Gastrocnemius medialis (tissue), 4 donors: ENCODE measurements around the gene PAQR6. TPM values are rescaled to one million over a fixed set of nuclear protein-coding genes. Genes with fewer than 3 reads are reported as not detected.

Source experiments
- ATAC-seq, 2 donors: fragments of 150-250 bp; one replicate each; pipeline ENCODE4 v1.9.1; 2016
- DNase-seq, 2 donors: peaks; one replicate each; pipeline ENCODE4 v3.0.0-alpha.2; 2019
- H3K27ac ChIP-seq, 4 donors: fragments of 200-600 bp; sonication (generic); 1 replicate in 1 of 4; 2 replicates in 3 of 4; pipeline ENCODE4 v1.5.1; 2016 to 2018; ENCODE audit warnings: mild to moderate bottlenecking in 2 of 4, moderate library complexity in 1 of 4
- H3K27me3 ChIP-seq, 3 donors: fragments of 200-600 bp; sonication (generic) in 2 of 3; 1 replicate in 1 of 3; 2 replicates in 2 of 3; pipeline versions ENCODE4 v1.5.1 to v1.6.0; 2016 to 2019; ENCODE audit warnings: mild to moderate bottlenecking in 1 of 3, moderate library complexity in 1 of 3
- H3K36me3 ChIP-seq, 2 donors: fragments of 200-600 bp; sonication (generic) in 1 of 2; one replicate each; pipeline ENCODE4 v1.5.1; 2017 to 2018
- H3K4me1 ChIP-seq, 2 donors: fragments of 200-600 bp; sonication (generic) in 1 of 2; one replicate each; pipeline ENCODE4 v1.5.1; 2016 to 2017; ENCODE audit warnings: mild to moderate bottlenecking in 2 of 2
- H3K4me3 ChIP-seq, 4 donors: fragments of 200-600 bp; sonication (generic) in 3 of 4; 1 replicate in 1 of 4; 2 replicates in 3 of 4; pipeline ENCODE4 v1.5.1; 2016 to 2019; ENCODE audit warnings: mild to moderate bottlenecking in 2 of 4
- H3K9me3 ChIP-seq, 3 donors: fragments of 200-600 bp; sonication (generic) in 2 of 3; 1 replicate in 1 of 3; 2 replicates in 2 of 3; pipeline ENCODE4 v1.5.1; 2016 to 2019
- POLR2A ChIP-seq, 2 donors: fragments of 450-650 bp; IDR thresholded peaks; one replicate each; pipeline ENCODE4 v1.6.1; 2017; ENCODE audit warnings: antibody characterized with exemption in 2 of 2, mild to moderate bottlenecking in 2 of 2, moderate library complexity in 2 of 2
- in situ Hi-C, 4 donors: fragments of 200-750 bp; cut with MboI; loops; one replicate each; pipeline versions ENCODE4 v1.15.0 to v1.8.0; 2017; ENCODE audit warnings: low sequenced_read_pairs in 4 of 4
- intact Hi-C: fragments of 100-400 bp; cut with DNase I; formaldehyde crosslinking; loops from one replicate; pipeline ENCODE4 v1.15.1; 2023; ENCODE audit warnings: low total_unique reads
- total RNA-seq, 4 donors: library from RNA; depleted of rRNA; stranded (reverse); fragments of >200 nt; gene quantifications; one replicate each; pipeline versions ENCODE4 v1.1.0 to v1.2.3, GENCODE V29; 2016
- TF ChIP-seq, protein P1 (sequence below), 5 experiments: fragments of 450-650 bp in 3 of 5; fragments of 200-600 bp in 2 of 5; sonication (generic) in 2 of 5; IDR thresholded peaks in 4 of 5; conservative IDR thresholded peaks in 1 of 5; 1 replicate in 4 of 5; 2 replicates in 1 of 5; pipeline ENCODE4 v1.5.1; 2016 to 2019; ENCODE audit warnings: antibody characterized with exemption in 5 of 5, mild to moderate bottlenecking in 3 of 5, moderate library complexity in 3 of 5

PAQR6 gene
- total RNA-seq, 4 donors from 2014 or later = 0.16 to 0.46 TPM; not detected in 2

DNA sequence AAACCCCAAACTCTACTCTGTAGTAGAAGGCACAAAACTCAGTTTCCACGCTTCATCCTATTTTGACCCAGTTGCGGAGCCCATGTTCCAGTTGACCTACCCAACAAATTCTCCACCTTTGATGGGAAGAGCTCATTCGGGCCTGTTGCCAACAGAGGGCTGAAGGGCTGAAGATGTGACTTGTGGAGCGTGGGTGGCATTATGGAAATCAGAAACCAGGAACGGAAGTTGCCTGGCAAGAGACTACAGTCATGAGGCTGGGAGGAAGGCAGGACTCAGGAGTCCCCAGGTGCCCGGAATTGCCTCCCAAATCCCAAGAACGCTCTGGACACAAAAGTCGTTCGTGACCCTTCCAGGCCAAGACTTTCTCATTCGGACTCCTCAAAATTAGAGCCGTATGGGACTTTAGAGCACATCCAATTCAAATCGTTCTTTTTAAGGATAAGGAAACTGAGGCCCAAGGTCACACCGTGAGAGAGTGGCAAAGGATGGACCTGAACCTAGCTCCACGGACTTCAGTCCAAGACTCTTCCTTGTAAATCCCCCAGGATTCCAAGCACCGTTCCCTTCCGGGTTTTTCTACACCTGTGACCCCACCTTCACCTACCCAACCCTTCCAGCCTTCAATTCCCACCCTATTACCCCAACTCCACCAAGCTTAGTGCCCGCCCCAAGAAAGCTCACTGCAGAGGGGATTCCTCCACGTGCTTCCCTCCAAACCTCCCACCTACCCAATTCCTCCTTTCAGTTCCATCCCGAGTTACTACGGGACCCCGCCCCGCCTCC is 34.0 kb upstream of the PAQR6 start:
- Histone ChIP-seq H3K36me3 (peaks cover 0 to 21% of the 10 kb centered on the region in 2 donors), H3K27ac (peak overlapping the region; percentile 90 to 99 (median 94)), H3K4me1 (peaks cover 27 to 33% of the 10 kb centered on the region in 2 donors), H3K27me3 (no peaks in the 10 kb centered on the region), H3K9me3 (no peaks in the 10 kb centered on the region), H3K4me3 (peak overlapping the region; percentile 72 to 97 (median 82))
- intact Hi-C loops = loop anchor here (1.0 to 5.0 kb wide), 5 partner anchors 56 to 347 kb away; partner anchors contain the start of genes CCT3, KHDC4, PMF1 and TSACC
- peak; percentile 41 to 46 for ATAC-seq
- DNase-seq = peak; percentile 14 to 58
- TF ChIP-seq, protein P1, sequence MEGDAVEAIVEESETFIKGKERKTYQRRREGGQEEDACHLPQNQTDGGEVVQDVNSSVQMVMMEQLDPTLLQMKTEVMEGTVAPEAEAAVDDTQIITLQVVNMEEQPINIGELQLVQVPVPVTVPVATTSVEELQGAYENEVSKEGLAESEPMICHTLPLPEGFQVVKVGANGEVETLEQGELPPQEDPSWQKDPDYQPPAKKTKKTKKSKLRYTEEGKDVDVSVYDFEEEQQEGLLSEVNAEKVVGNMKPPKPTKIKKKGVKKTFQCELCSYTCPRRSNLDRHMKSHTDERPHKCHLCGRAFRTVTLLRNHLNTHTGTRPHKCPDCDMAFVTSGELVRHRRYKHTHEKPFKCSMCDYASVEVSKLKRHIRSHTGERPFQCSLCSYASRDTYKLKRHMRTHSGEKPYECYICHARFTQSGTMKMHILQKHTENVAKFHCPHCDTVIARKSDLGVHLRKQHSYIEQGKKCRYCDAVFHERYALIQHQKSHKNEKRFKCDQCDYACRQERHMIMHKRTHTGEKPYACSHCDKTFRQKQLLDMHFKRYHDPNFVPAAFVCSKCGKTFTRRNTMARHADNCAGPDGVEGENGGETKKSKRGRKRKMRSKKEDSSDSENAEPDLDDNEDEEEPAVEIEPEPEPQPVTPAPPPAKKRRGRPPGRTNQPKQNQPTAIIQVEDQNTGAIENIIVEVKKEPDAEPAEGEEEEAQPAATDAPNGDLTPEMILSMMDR (IDR thresholded peaks at IDR 0.05 in 4 of 5, conservative IDR thresholded peaks at IDR 0.05 in 1 of 5) = no peak
- TF ChIP-seq POLR2A (IDR thresholded peaks at IDR 0.05) = peak in 1 of 2 donors; percentile 5
- in situ Hi-C loops = no loop called here

- Histone ChIP-seq H3K36me3 (peaks cover 0 to 27% of the 10 kb centered on the region in 2 donors), H3K4me3 (peak overlapping the region; percentile 72 to 97 (median 82)), H3K27me3 (no peaks in the 10 kb centered on the region), H3K27ac (peak overlapping the region; percentile 90 to 99 (median 94)), H3K9me3 (no peaks in the 10 kb centered on the region), H3K4me1 (peaks cover 27 to 33% of the 10 kb centered on the region in 2 donors)
- in situ Hi-C loops (no loop called here), intact Hi-C loops (loop anchor here (1.0 to 5.0 kb wide), 3 partner anchors 57 to 226 kb away; partner anchors contain the start of genes CCT3 and TSACC)
- peak; percentile 82 to 83 for TF ChIP-seq POLR2A (IDR thresholded peaks at IDR 0.05)
- TF ChIP-seq, protein P1 (IDR thresholded peaks at IDR 0.05 in 4 of 5, conservative IDR thresholded peaks at IDR 0.05 in 1 of 5) = peak in 1 of 5 experiments; percentile 1
- ATAC-seq (peak; percentile 66 to 71), DNase-seq (peak; percentile 76 to 90)
Observed at GRCh38 chr1:156281281-156281680, 33.4 kb upstream of the PAQR6 start.

GRCh38 chr1:156279837-156280236 is 32.0 kb upstream of the PAQR6 start:
- intact Hi-C loops (loop anchor here (5.0 kb wide), 2 partner anchors 183 to 227 kb away; no protein-coding TSS in a partner anchor), in situ Hi-C loops (no loop called here)
- DNase-seq (no peak), ATAC-seq (no peak)
- Histone ChIP-seq H3K27ac (peak overlapping the region; percentile 90 to 99 (median 94)), H3K36me3 (peaks cover 0 to 42% of the 10 kb centered on the region in 2 donors), H3K4me1 (peaks cover 27 to 33% of the 10 kb centered on the region in 2 donors), H3K27me3 (no peaks in the 10 kb centered on the region), H3K4me3 (no peak overlapping the region), H3K9me3 (no peaks in the 10 kb centered on the region)
- TF ChIP-seq POLR2A (IDR thresholded peaks at IDR 0.05) = no peak
- TF ChIP-seq, protein P1 (IDR thresholded peaks at IDR 0.05 in 4 of 5, conservative IDR thresholded peaks at IDR 0.05 in 1 of 5) = no peak

GRCh38 chr1:156276966-156277381 is 29.1 kb upstream of the PAQR6 start:
- intact Hi-C loops (no loop called here), in situ Hi-C loops (no loop called here)
- peaks cover 18 to 23% of the 10 kb centered on the region in 2 donors for H3K4me1 ChIP-seq
- no peaks in the 10 kb centered on the region for H3K9me3 ChIP-seq
- TF ChIP-seq, protein P1 (IDR thresholded peaks at IDR 0.05 in 4 of 5, conservative IDR thresholded peaks at IDR 0.05 in 1 of 5) = no peak
- no peak for TF ChIP-seq POLR2A (IDR thresholded peaks at IDR 0.05)
- H3K27me3 ChIP-seq = no peaks in the 10 kb centered on the region
- H3K36me3 ChIP-seq = peaks cover 12 to 70% of the 10 kb centered on the region in 2 donors
- ATAC-seq (peak in 1 of 2 donors; percentile 40), DNase-seq (peak in 1 of 2 donors; percentile 49)
- H3K4me3 ChIP-seq = no peak overlapping the region
- H3K27ac ChIP-seq = peak overlapping the region in 2 of 4 donors; percentile 17 to 40
